Measurements from ENCODE around the gene ENTPD2.

The ENTPD2 gene

GRCh38 chr9:137014166-137014565, 39.7 kb downstream of the ENTPD2 start:
- H3K4me3 ChIP-seq (replicated peaks; ENCODE audit: low read depth, low read length) = no peak overlapping the region
- DNase-seq (ENCODE audit: extremely low read depth, low read depth) = no peak
- no peak for TF ChIP-seq CTCF (IDR thresholded peaks at IDR 0.05; ENCODE audit: low read depth, low read length, missing control alignments)

GRCh38 chr9:137013571-137013940, 40.3 kb downstream of the ENTPD2 start:
- H3K4me3 ChIP-seq (replicated peaks; ENCODE audit: low read depth, low read length) = no peak overlapping the region
- no peak for TF ChIP-seq CTCF (IDR thresholded peaks at IDR 0.05; ENCODE audit: low read depth, low read length, missing control alignments)
- DNase-seq (ENCODE audit: extremely low read depth, low read depth) = no peak

GRCh38 chr9:137012694-137013570, 40.9 kb downstream of the ENTPD2 start:
- no peak for DNase-seq (ENCODE audit: extremely low read depth, low read depth)
- H3K4me3 ChIP-seq (replicated peaks; ENCODE audit: low read depth, low read length) = no peak overlapping the region
- no peak for TF ChIP-seq CTCF (IDR thresholded peaks at IDR 0.05; ENCODE audit: low read depth, low read length, missing control alignments)

- TF ChIP-seq CTCF (IDR thresholded peaks at IDR 0.05; ENCODE audit: low read depth, low read length, missing control alignments) = no peak
- H3K4me3 ChIP-seq (replicated peaks; ENCODE audit: low read depth, low read length) = no peak overlapping the region
- DNase-seq (ENCODE audit: extremely low read depth, low read depth) = no peak
Measured at GRCh38 chr9:137011907-137012675, 41.8 kb downstream of the ENTPD2 start.

GRCh38 chr9:137011156-137011555, 42.7 kb downstream of the ENTPD2 start:
- H3K4me3 ChIP-seq (replicated peaks; ENCODE audit: low read depth, low read length) = no peak overlapping the region
- no peak for TF ChIP-seq CTCF (IDR thresholded peaks at IDR 0.05; ENCODE audit: low read depth, low read length, missing control alignments)
- no peak for DNase-seq (ENCODE audit: extremely low read depth, low read depth)

GRCh38 chr9:137009938-137010732, 43.7 kb downstream of the ENTPD2 start:
- TF ChIP-seq CTCF (IDR thresholded peaks at IDR 0.05; ENCODE audit: low read depth, low read length, missing control alignments) = no peak
- no peak for DNase-seq (ENCODE audit: extremely low read depth, low read depth)
- H3K4me3 ChIP-seq (replicated peaks; ENCODE audit: low read depth, low read length) = no peak overlapping the region

Measured in HFF-Myc (cell line).